Peyer's patch (tissue), 4 donors: Measurements from ENCODE around the gene PEAK1. TPM values are rescaled to one million over a fixed set of nuclear protein-coding genes. Genes with fewer than 3 reads are reported as not detected.
"Not testable (repeated sequence)": the region's sequence is repeated elsewhere in the genome, so short reads cannot be mapped to it uniquely, and the experiment has no call there.

Experiments used
- DNase-seq, 3 donors: peaks; one replicate each; pipeline ENCODE4 v3.0.0-alpha.2; 2017 to 2019
- H3K27ac ChIP-seq, 4 donors: fragments of 200-600 bp; sonication (generic); one replicate each; pipeline ENCODE4 v1.5.1; 2016 to 2019
- H3K27me3 ChIP-seq, 2 donors: fragments of 200-600 bp; sonication (generic); one replicate each; pipeline ENCODE4 v1.5.1; 2019
- H3K36me3 ChIP-seq, 3 donors: fragments of 200-600 bp; sonication (generic); one replicate each; pipeline ENCODE4 v1.5.1; 2016 to 2019
- H3K4me1 ChIP-seq, 4 donors: fragments of 200-600 bp; sonication (generic); one replicate each; pipeline ENCODE4 v1.5.1; 2016 to 2019
- H3K4me3 ChIP-seq, 4 donors: fragments of 200-600 bp; sonication (generic); 1 replicate in 3 of 4; 2 replicates in 1 of 4; pipeline ENCODE4 v1.5.1; 2016 to 2019; ENCODE audit warnings: mild to moderate bottlenecking in 1 of 4
- H3K9me3 ChIP-seq, 4 donors: fragments of 200-600 bp; sonication (generic); one replicate each; pipeline ENCODE4 v1.5.1; 2016 to 2019; ENCODE audit warnings: mild to moderate bottlenecking in 1 of 4
- POLR2A ChIP-seq, 2 donors: fragments of 450-650 bp; IDR thresholded peaks; one replicate each; pipeline ENCODE4 v1.5.1; 2017; ENCODE audit warnings: antibody characterized with exemption in 2 of 2, mild to moderate bottlenecking in 2 of 2, moderate library complexity in 2 of 2
- total RNA-seq, 4 donors: library from RNA; depleted of rRNA; stranded (reverse); fragments of >200 nt; gene quantifications; one replicate each; pipeline ENCODE4 v1.1.0, GENCODE V29; 2016
- TF ChIP-seq, protein P1 (sequence below), 6 experiments: fragments of 450-650 bp in 4 of 6; fragments of 200-600 bp in 2 of 6; sonication (generic) in 1 of 6; IDR thresholded peaks; one replicate each; pipeline ENCODE4 v1.5.1; 2017 to 2019; ENCODE audit warnings: antibody characterized with exemption in 6 of 6, mild to moderate bottlenecking in 3 of 6, moderate library complexity in 1 of 6

PEAK1 gene
- total RNA-seq, 4 donors from 2014 or later: 28.7 to 81.7 (median 52.4) TPM

DNA sequence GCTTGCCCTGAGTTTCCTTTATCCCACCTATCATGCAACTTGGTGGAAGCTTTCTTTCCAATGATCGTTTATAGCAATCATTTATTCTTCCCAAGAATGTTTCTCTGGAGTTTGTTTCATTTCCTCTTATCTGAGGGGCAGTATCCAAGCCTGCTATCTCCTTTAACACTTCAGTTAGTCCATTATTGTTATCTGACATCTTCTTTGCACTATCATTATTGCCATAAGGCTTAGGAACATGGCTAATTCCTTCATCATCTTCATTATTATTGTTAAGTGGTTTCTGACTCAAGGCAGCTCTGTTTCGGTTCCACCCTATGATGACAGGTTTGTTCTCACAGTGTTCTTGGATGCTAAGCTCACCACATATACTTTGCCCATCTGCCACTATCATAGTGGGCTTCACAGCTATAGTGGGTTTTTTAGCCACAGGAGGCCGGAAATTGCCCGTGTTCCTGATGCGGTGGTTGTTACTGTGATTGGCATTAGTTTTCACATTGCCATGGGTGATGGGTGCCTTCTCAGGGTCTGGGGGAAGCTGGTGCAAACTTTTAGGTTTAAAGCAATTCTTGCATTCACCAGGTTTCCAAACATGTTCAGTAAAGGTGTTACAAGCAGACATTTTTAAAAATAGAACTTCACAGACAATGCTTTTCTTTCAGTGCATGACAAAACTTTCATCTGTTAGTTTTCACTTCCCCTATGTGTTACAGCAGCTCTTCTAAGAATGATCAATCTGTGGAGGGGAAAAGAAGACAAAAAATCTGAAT, 238.4 kb downstream of the PEAK1 start:
- Histone ChIP-seq H3K36me3 (peaks cover 0 to 5% (median 0%) of the 10 kb centered on the region in 3 donors), H3K27me3 (no peaks in the 10 kb centered on the region), H3K9me3 (no peaks in the 10 kb centered on the region), H3K27ac (peak overlapping the region in 2 of 4 donors; percentile 42 to 57), H3K4me1 (peaks cover 0 to 16% (median 9%) of the 10 kb centered on the region in 4 donors), H3K4me3 (no peak overlapping the region)
- DNase-seq: peak in 2 of 3 donors; percentile 57 to 59
- TF ChIP-seq, protein P1, sequence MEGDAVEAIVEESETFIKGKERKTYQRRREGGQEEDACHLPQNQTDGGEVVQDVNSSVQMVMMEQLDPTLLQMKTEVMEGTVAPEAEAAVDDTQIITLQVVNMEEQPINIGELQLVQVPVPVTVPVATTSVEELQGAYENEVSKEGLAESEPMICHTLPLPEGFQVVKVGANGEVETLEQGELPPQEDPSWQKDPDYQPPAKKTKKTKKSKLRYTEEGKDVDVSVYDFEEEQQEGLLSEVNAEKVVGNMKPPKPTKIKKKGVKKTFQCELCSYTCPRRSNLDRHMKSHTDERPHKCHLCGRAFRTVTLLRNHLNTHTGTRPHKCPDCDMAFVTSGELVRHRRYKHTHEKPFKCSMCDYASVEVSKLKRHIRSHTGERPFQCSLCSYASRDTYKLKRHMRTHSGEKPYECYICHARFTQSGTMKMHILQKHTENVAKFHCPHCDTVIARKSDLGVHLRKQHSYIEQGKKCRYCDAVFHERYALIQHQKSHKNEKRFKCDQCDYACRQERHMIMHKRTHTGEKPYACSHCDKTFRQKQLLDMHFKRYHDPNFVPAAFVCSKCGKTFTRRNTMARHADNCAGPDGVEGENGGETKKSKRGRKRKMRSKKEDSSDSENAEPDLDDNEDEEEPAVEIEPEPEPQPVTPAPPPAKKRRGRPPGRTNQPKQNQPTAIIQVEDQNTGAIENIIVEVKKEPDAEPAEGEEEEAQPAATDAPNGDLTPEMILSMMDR (IDR thresholded peaks at IDR 0.05): no peak
- TF ChIP-seq POLR2A (IDR thresholded peaks at IDR 0.05): no peak

GRCh38 chr15:77180757-77181156, 239.1 kb downstream of the PEAK1 start:
- H3K9me3 ChIP-seq: no peaks in the 10 kb centered on the region
- no peak for DNase-seq
- H3K27ac ChIP-seq: peak overlapping the region in 2 of 4 donors; percentile 42 to 57
- no peak for TF ChIP-seq POLR2A (IDR thresholded peaks at IDR 0.05)
- TF ChIP-seq, protein P1 (IDR thresholded peaks at IDR 0.05): no peak
- peaks cover 0 to 16% (median 9%) of the 10 kb centered on the region in 4 donors for H3K4me1 ChIP-seq
- H3K36me3 ChIP-seq: peaks cover 0 to 5% (median 0%) of the 10 kb centered on the region in 3 donors
- no peaks in the 10 kb centered on the region for H3K27me3 ChIP-seq
- H3K4me3 ChIP-seq: no peak overlapping the region

DNA sequence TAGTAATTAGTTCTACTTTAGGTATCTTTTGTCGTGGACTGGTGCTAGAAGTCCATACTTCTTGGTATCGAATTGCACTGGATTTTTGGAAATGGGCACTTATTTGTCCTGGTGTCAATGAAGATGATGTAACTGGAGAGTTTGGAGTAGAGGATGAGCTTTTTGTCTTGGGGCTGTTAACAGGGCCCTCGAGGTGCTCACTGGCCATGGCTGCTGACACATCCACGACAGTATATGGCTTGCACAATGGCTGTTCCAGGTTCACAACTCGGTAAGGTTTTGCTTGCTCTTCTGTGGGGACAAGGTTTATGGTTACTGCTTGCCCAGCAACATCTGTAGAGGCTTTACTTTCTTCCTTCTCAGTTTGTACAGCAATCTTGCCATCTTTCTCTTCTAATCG, 239.6 kb downstream of the PEAK1 start:
- no peak for DNase-seq
- Histone ChIP-seq H3K9me3 (no peaks in the 10 kb centered on the region), H3K27ac (peak overlapping the region in 1 of 4 donors; percentile 57), H3K4me1 (peaks cover 0 to 16% (median 9%) of the 10 kb centered on the region in 4 donors), H3K4me3 (no peak overlapping the region), H3K27me3 (no peaks in the 10 kb centered on the region), H3K36me3 (peaks cover 0 to 5% (median 0%) of the 10 kb centered on the region in 3 donors)
- TF ChIP-seq, protein P1 (IDR thresholded peaks at IDR 0.05): no peak
- no peak for TF ChIP-seq POLR2A (IDR thresholded peaks at IDR 0.05)

GRCh38 chr15:77179541-77179998, 240.3 kb downstream of the PEAK1 start:
- DNase-seq: no peak

GRCh38 chr15:77178411-77178810, 241.5 kb downstream of the PEAK1 start:
- H3K4me1 ChIP-seq: peaks cover 0 to 16% (median 9%) of the 10 kb centered on the region in 4 donors
- H3K27me3 ChIP-seq: no peaks in the 10 kb centered on the region
- no peak for TF ChIP-seq POLR2A (IDR thresholded peaks at IDR 0.05)
- TF ChIP-seq, protein P1 (IDR thresholded peaks at IDR 0.05): no peak
- H3K9me3 ChIP-seq: no peaks in the 10 kb centered on the region
- no peak overlapping the region for H3K27ac ChIP-seq
- H3K36me3 ChIP-seq: peaks cover 0 to 5% (median 0%) of the 10 kb centered on the region in 3 donors
- H3K4me3 ChIP-seq: no peak overlapping the region
- no peak for DNase-seq

More at GRCh38 chr15:77179541-77179998, 240.3 kb downstream of the PEAK1 start:
- Histone ChIP-seq H3K4me3 (no peak overlapping the region), H3K36me3 (peaks cover 0 to 5% (median 0%) of the 10 kb centered on the region in 3 donors), H3K27me3 (no peaks in the 10 kb centered on the region), H3K9me3 (no peaks in the 10 kb centered on the region), H3K27ac (peak overlapping the region in 3 of 4 donors; percentile 19 to 57 (median 26)), H3K4me1 (peaks cover 0 to 16% (median 9%) of the 10 kb centered on the region in 4 donors)
- no peak for TF ChIP-seq POLR2A (IDR thresholded peaks at IDR 0.05)
- TF ChIP-seq, protein P1 (IDR thresholded peaks at IDR 0.05): no peak

DNA sequence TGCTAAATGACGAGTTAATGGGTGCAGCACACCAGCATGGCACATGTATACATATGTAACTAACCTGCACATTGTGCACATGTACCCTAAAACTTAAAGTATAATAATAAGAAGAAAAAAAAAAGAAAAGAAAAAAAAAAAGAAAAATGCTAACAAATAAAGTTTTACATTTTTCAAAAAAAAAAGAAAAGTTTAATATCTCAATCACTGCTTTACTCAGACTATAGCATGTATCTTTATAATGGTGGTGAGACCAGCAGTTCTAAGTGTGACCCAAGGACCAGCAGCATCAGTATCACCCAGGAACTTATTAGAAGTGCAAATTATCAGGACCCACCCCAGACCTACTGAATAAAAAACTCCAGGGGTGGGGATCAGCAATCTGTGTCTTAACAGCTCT, 243.8 kb downstream of the PEAK1 start:
- H3K9me3 ChIP-seq, H3K4me3 ChIP-seq, DNase-seq, H3K27me3 ChIP-seq, H3K27ac ChIP-seq, H3K36me3 ChIP-seq: not testable (repeated sequence)
- H3K4me1 ChIP-seq: peaks cover 0 to 14% (median 9%) of the 10 kb centered on the region in 4 donors
